Lung (tissue), 12 donors: Measurements from ENCODE around the gene MDFIC. TPM values are rescaled to one million over a fixed set of nuclear protein-coding genes. Genes with fewer than 3 reads are reported as not detected.

Experiments
- ATAC-seq: fragments of 200-7000 bp; cut with Tn5 transposase; one replicate; pipeline ENCODE4 v1.9.1; 2020; ENCODE audit warnings: moderate number of reproducible peaks; ENCODE audit not compliant: insufficient read depth, low FRiP score
- DNase-seq, 3 donors: peaks; one replicate each; pipeline ENCODE4 v3.0.0-alpha.2; 2013 to 2017
- H3K27ac ChIP-seq, 2 donors: one replicate each; pipeline ENCODE4 v1.5.1; 2013; ENCODE audit warnings: mild to moderate bottlenecking in 2 of 2, moderate library complexity in 2 of 2, control low read depth in 1 of 2, inconsistent platforms in 1 of 2, low read depth in 1 of 2, low read length in 1 of 2
- H3K27me3 ChIP-seq, 3 donors: one replicate each; pipeline ENCODE4 v1.5.1; 2013; ENCODE audit warnings: low read length in 2 of 3; ENCODE audit not compliant: control insufficient read depth in 3 of 3, insufficient read depth in 3 of 3
- H3K36me3 ChIP-seq, 4 donors: one replicate each; pipeline ENCODE4 v1.5.1; 2013; ENCODE audit warnings: low read length in 4 of 4, mild to moderate bottlenecking in 1 of 4, moderate library complexity in 1 of 4; ENCODE audit not compliant: control insufficient read depth in 4 of 4, insufficient read depth in 4 of 4
- H3K4me1 ChIP-seq, 5 donors: one replicate each; pipeline ENCODE4 v1.5.1; 2013; ENCODE audit warnings: low read length in 5 of 5, mild to moderate bottlenecking in 2 of 5, moderate library complexity in 1 of 5; ENCODE audit not compliant: control insufficient read depth in 5 of 5, insufficient read depth in 5 of 5
- H3K4me3 ChIP-seq: one replicate; pipeline ENCODE4 v1.5.1; 2013; ENCODE audit warnings: mild to moderate bottlenecking, control low read depth, moderate library complexity
- H3K9ac ChIP-seq, 2 donors: one replicate each; pipeline ENCODE4 v1.5.1; 2013; ENCODE audit warnings: low read length in 2 of 2, control low read depth in 1 of 2; ENCODE audit not compliant: insufficient read depth in 1 of 2
- H3K9me3 ChIP-seq, 4 donors: one replicate each; pipeline ENCODE4 v1.5.1; 2013; ENCODE audit warnings: low read length in 3 of 4, mild to moderate bottlenecking in 1 of 4, moderate library complexity in 1 of 4; ENCODE audit not compliant: control insufficient read depth in 4 of 4, insufficient read depth in 3 of 4
- CTCF ChIP-seq: IDR thresholded peaks from 2 replicates; pipeline ENCODE4 v1.5.1; 2012; ENCODE audit warnings: mild to moderate bottlenecking; ENCODE audit errors: control extremely low read depth, extremely low read depth
- WGBS, 2 donors: extraction: QIAGEN DNeasy Blood & Tissue Kit; methylation state at CpG; one replicate each; pipeline ENCODE4 v1.1.7; 2013; 5-methylcytosine and 5-hydroxymethylcytosine counted together
- polyA plus RNA-seq, 2 donors: library from polyadenylated mRNA; stranded (reverse); fragments of 200-250 nt; gene quantifications; one replicate each; pipeline ENCODE4 v1.2.1, GENCODE V29; 2013
- total RNA-seq, 2 donors: library from RNA; depleted of rRNA in 1 of 2; stranded (reverse); fragments of >200 nt in 1 of 2; gene quantifications; one replicate each; pipeline ENCODE4 v1.2.1, GENCODE V29; 2014 to 2021
- donor health status: control.
- donor health status: control.
- donor health status: Bipolar disorder and iron deficiency.
- donor health status: healthy.
- donor health status: DM: yes; HTN: yes; CAD: no.

Gene MDFIC
- total and polyA plus RNA-seq, 4 donors: 13.3 to 55.5 (median 25.5) TPM

GRCh38 chr7:115047958-115048720 is 126.2 kb downstream of the MDFIC start:
- H3K9me3 ChIP-seq: peaks cover 0 to 8% (median 1%) of the 10 kb centered on the region in 4 donors
- H3K36me3 ChIP-seq: no peaks in the 10 kb centered on the region
- 67 to 71% methylated on average over 6 of the region's 6 CpGs for WGBS, 2 donors
- no peaks in the 10 kb centered on the region for H3K4me1 ChIP-seq
- no peak overlapping the region for H3K27ac ChIP-seq
- no peak for TF ChIP-seq CTCF
- no peak overlapping the region for H3K4me3 ChIP-seq
- no peak for DNase-seq
- ATAC-seq: no peak
- no peak overlapping the region for H3K9ac ChIP-seq
- no peaks in the 10 kb centered on the region for H3K27me3 ChIP-seq

- no peaks in the 10 kb centered on the region for H3K4me1 ChIP-seq
- ATAC-seq (no peak), DNase-seq (no peak)
- TF ChIP-seq CTCF: no peak
- no peak overlapping the region for H3K4me3 ChIP-seq
- H3K9me3 ChIP-seq: peaks cover 0 to 8% (median 1%) of the 10 kb centered on the region in 4 donors
- WGBS, 2 donors: 92 to 93% methylated on average over 4 of the region's 4 CpGs
- no peak overlapping the region for H3K9ac ChIP-seq
- H3K27ac ChIP-seq: no peak overlapping the region
- H3K27me3 ChIP-seq: no peaks in the 10 kb centered on the region
- H3K36me3 ChIP-seq: no peaks in the 10 kb centered on the region
Observed at GRCh38 chr7:115052706-115053105, 130.8 kb downstream of the MDFIC start.

GRCh38 chr7:115054478-115055065 is 132.7 kb downstream of the MDFIC start:
- no peak overlapping the region for H3K9ac ChIP-seq
- no peaks in the 10 kb centered on the region for H3K27me3 ChIP-seq
- H3K9me3 ChIP-seq: peaks cover 0 to 8% (median 0%) of the 10 kb centered on the region in 4 donors
- H3K4me1 ChIP-seq: peaks cover 0 to 2% (median 0%) of the 10 kb centered on the region in 5 donors
- H3K36me3 ChIP-seq: no peaks in the 10 kb centered on the region
- WGBS, 2 donors: 51 to 55% methylated on average over 3 of the region's 3 CpGs
- ATAC-seq: no peak
- H3K27ac ChIP-seq: no peak overlapping the region
- no peak for TF ChIP-seq CTCF
- no peak overlapping the region for H3K4me3 ChIP-seq
- DNase-seq: no peak
